NCI-H524 treated with DMSO at 0.1 percent for 48 hours (cell line): ENCODE measurements around the gene VAMP3.
A peak's percentile ranks its signal among the peaks of the same experiment; 100 is the strongest.

ENCODE experiments used
- DNase-seq: peaks from one replicate; lab custom pipeline; 2025; lab: John Stamatoyannopoulos, UW

The VAMP3 gene, protein sequence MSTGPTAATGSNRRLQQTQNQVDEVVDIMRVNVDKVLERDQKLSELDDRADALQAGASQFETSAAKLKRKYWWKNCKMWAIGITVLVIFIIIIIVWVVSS

DNA sequence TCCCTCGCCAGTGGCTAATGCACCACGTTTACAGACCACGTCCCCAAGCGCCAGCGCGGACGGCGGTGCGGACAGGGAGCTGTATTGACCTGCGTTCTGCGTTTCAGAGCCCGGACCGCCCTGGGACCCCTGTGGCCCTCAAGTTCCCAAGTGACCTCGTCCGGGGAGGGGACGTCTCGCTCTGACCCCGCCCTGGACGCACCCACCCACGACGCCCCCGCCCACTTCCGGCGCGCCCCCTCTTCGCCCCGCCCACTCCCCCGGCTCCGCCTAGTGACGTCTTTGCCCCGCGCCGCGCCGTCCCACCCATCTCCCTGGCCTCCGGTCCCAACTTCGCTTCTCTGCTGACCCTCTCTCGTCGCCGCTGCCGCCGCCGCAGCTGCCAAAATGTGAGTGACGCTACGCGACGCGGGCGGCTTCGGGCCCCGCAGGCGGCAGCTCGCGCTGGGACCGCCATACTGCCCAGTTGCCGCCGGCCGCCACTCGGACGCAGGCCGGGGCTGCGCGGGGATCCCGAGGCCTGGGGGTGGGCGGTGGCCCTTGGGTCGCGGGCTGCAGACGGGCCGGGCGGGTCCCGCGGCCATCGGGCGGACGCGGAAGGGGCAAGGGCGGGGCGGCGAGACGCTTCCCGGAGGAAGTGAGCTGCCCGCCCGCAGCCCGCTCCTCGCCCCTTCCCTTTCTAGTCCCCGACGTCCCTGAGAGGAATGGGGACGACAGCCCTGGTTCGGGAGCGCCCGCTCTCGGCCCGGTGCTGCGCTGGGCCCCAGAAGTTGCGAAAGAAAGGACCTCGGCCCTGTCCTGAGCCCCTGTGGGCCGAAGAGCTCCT lies at the start of gene VAMP3:
VAMP3 (plus strand) TSS at position 300 of the 826 bp plus-strand sequence; CDS start at position 388, 88 bp downstream.
- no peak for DNase-seq

DNA sequence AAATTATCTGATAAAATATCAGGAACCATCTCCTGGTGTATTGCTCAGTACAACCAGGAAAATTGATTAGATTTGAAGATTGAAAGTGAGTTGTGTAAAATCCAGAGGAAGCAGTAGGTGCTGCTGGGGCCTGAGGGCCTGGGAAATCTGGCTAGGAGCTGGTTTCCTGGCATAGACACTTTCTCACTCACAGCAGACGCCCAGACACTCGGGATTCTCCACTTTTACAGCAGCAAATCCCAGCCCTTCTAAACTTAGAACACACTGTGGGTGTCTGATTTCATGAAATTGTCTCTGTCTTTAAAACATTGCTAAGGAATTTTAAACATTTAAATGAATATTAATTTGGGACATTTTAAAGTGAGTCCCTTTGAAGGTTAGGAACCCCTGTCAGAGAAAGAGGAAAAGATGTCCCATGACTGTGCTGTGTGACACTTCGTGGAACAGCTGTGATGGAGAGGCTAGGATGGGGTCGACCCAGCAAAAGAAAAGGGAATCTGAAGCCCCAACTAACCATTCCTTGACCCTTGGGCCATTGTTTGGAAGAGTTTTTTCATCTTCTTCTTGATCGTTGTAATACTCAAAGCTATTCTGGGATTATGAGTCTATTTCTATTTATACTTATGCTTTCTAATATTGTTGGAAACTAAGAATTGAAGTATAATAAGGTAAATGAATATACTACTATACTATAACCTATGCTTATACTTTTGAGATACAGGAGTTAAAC lies 49.0 kb upstream of the VAMP3 start:
- DNase-seq = no peak

DNA sequence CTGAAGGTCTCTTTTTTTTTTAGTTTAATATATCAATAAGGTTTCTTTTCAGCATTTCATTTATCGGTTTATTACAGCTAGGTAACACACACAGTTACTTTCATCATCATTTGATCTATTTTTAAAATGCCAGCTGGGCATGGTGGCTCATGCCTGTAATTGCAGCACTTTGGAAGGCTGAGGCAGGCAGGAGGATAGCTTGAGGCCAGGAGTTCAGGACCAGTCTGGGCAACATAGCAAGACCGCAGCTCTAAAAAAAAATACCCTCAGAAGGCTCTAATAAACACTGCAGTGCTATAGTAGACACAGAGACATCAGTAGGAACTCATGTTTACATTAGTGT lies 48.5 kb upstream of the VAMP3 start:
- no peak for DNase-seq

DNA sequence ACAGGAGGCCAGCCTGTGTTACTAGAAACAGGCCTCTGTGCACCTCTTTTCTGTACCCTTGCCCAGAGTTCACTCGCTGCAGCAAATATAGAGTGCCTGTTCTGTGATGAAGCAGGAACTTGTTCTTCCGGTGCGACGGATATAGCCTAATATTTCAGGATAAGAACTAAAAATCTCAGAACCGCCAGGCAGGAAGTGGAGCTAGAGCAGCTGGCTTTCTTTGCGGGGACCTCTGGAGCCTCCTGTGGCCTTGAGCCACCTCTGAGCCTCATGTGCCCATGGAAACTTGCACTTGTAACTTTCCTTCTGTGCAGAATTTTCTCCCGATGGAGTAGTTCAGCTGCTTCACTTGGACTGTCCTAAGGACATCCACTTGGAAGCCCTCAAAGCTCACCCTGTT lies 44.5 kb upstream of the VAMP3 start:
- no peak for DNase-seq

DNA sequence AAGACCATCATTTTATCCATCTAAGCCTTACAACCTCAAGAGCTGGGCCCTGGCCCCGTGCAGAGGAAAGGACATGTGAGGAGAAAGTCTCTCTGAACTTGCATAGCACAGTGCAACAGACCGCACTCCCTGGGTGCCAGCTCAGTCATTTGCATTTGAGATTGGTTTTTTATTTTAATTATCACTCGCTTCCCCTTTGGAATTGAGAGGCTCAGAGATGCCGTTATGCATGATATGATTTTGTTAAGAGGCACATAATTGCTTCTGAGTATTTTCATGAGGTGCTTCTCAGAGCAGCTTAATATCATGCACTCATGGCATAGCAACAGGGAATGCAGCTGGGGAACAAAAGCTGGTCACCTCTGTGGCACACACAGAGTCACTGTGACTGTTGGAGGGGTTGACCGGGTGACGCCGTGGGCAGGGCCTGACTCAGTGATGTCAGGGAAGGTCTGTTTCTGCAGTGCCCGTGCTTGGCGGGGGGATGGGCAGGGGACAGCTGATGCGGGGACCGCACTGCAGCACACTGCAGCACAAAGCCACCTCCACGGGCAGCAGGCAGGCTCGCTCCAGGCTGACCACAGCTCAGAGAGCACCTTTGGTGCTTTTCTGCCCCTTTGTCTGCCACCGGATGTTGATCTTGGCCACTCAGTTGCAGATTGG lies 43.2 kb upstream of the VAMP3 start:
- DNase-seq = no peak

DNA sequence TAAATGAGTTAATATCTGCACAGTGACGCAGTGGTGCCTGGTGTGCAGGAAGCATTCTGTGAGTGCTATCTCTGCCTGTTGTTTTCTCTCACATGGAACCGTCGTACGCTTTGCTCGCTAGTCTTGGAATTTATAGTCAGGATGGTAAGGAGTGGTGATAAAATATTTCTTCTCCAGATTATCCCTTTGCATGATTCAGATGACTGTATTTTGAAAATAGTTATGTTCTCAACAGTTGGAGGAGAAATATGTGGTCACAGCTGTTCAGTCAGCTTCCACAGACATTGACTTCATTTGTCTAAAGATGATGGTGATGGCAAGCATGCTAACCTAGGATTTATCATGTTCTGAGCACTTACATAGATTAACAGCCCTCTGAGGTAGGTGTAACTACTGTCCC lies 41.3 kb upstream of the VAMP3 start:
- DNase-seq = no peak

DNA sequence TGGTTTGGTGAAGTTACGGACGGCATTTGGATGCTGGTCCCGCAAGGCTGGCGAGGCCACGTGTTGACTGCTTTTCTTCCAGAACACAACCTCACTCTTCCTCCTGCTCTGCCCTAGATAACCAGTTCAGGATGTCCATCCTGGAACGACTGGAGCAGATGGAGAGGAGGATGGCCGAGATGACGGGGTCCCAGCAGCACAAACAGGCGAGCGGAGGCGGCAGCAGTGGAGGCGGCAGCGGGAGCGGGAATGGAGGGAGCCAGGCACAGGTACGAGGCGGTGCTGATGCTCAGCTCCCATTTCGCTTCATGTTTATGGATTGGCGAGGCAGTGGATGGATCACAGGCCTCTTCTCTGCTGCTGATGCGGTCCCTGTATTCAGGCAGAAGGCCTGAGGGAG lies 38.8 kb upstream of the VAMP3 start:
- no peak for DNase-seq

DNA sequence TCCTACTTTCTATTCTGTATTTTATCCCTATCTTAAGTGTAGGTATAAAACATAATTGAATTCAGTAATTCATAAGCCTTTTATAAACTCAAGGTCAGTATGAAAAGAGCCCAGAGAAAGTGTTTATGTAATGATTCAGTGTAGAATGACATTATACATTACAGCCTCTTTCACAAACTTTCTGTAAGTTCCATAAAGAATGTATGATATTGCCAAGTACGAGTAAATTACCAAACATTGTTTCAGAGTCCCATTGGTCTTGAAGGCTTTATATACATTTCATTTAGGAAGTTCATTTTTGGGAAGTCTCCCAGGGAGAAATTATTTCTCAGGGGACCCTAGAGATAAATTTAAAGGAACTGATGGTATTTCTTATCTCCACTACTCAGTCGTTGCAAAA lies 37.8 kb upstream of the VAMP3 start:
- DNase-seq = no peak

DNA sequence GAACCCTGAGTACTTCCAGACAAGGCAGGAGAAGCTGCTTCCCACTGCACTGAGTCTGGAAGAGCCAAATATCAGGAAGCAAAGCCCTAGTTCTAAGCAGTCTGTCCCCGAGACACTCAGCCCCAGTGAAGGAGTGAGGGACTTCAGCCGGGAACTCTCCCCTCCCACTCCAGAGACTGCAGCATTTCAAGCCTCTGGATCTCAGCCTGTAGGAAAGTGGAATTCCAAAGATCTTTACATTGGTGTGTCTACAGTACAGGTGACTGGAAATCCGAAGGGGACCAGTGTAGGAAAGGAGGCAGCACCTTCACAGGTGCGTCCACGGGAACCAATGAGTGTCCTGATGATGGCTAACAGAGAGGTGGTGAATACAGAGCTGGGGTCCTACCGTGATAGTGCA lies 33.1 kb upstream of the VAMP3 start:
- no peak for DNase-seq

DNA sequence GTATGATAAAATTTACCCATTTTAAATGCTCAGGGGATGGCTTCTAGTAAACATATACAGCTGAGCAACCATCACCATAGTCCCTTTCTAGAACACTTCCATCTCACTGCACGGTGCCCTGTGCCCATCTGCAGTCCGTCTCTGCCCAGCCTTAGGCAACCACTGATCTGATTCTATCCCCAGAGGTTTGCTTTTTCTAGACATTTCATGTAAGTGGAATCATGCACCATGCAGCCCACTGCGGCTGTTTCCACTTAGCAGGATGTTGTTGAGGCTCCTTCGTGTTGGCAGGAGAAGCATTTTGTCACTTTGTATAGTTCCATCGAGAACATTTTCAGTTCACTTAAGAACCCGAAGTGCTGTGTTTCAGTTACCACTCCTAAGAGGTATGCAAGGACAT lies 27.8 kb upstream of the VAMP3 start:
- no peak for DNase-seq

DNA sequence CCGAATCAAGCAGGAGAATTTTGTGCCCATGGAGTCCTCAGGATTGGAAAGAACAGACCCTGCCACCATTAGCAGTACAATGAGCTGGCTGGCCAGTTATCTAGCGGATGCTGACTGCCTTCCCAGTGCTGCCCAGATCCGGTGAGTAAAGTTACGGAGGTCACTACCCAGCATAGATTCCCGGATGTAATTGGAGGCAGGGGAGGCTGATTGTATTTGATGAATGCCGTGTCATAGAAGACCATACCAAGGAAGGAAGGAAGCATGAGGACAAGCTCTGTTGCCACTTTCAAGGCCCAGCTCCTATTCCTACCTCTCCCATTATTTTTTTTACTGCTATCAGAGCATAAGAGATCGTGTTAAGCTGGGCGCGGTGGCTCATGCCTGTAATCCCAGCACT lies 26.2 kb upstream of the VAMP3 start:
- DNase-seq = no peak

DNA sequence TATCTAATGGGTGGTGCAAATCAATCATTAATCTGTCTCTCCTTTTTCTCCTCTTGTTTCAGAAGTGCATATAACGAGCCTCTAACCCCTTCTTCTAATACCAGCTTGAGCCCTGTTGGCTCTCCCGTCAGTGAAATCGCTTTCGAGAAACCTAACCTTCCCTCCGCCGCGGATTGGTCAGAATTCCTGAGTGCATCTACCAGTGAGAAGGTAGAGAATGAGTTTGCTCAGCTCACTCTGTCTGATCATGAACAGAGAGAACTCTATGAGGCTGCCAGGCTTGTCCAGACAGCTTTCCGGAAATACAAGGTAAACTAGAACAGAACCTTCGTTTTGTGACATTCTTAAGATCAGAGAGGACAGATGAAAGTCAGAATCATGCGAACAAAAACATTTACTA lies 25.3 kb upstream of the VAMP3 start:
- no peak for DNase-seq

DNA sequence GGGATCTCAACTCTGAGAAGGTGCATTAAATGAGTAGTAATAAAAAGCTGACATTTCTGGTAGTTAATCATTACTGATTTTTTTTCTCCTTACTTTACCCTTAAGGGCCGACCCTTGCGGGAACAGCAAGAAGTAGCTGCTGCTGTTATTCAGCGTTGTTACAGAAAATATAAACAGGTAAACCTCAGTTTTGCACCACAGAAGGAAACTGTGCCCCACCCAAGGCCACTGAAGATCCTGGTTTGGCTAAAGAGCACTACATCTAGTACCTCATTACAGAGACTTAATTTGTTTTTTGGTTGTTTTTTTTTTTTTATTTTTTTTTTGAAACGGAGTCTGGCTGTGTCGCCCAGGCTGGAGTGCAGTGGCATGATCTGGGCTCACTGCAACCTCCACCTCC lies 23.5 kb upstream of the VAMP3 start:
- no peak for DNase-seq

DNA sequence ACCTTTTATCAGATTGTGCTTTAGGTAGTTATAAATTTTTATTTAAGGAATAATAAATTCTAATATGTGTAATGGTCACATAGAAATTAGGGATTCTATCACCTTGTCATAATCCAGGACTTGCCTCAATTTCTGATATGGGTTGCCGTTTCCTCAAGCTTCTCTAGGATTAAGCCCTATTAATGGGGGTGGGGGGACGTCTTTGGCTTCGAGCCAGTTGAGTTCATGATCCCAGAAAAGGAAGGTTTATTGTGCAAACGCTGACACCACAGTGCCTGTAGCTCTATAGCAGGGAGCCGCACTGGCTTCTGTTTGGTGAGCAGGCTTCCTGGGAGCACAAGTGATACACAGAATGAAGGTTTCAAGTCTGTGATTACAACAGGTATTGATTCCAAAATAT lies 22.0 kb upstream of the VAMP3 start:
- no peak for DNase-seq

DNA sequence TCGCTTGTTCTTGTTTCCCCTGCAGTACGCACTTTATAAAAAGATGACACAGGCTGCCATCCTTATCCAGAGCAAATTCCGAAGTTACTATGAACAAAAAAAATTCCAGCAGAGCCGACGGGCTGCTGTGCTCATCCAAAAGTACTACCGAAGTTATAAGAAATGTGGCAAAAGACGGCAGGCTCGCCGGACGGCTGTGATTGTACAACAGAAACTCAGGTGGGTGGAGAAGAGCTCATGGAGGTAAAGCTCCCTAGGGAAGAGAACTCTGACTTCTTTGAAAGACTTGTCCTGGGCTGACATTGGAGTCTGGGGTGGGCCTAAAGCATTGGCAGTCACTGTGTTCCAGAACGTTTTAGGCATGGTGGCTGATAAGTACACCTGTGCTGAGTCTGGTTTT lies 19.9 kb upstream of the VAMP3 start:
- DNase-seq = no peak

DNA sequence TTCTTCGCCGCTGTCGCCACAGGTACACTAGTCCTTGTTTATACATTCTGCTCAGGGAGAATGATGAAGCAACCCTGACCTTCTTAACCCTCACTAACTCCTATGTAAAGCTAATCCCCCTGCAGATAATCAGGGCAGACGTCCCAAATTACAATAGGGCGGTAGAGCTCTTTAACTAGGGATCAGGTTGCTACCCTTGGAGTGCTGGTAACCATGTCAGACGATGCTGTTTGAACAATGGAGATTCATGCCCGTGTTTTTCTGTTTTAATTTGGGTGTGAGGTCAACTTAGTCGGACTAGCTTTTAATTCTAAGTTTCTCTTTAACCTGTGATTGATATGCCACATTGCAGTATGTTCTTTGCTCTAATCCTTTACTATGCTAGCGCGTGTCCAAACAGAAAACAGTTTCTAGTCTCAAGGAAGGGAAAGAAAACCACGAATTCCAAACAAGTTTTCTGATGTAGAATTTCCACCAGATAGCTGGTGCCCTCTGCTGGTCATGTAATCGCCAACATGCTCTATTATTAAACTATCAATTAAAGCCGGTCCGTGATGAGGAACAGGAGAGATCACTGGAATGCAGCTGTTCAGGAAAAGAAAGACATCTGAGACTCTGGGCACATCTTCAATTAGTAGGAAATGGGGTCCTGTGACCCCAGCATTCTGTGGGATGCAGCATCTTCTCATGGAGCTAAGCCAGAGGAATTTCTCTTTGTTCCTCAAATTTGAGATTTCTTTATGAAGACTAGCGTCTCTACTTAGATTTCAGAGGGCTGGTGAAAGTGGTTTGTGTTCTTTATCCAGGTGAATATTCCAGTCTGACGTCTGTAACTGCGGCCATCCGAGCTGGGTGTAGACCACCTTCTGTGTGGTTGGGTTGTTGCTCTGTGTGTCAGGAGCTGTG lies 18.3 kb upstream of the VAMP3 start:
- DNase-seq = peak; percentile 73

DNA sequence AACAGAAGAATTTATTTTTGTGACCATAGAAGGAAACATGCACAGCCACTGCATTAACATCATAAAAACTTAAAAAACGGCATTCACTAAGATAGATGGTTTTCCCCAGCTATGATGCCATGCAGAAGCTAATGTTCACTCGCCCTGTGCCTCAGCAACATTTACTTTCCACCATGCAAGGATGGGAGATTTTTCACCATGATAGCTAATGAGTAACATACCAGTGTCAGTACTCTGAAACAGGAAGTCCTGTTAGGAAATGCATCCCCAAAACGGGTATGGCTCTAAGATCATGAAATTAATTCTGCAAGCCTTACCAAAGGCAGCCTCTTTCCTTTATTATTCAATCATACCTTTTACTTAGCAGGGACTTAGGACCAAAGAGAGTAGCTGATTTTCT lies 17.5 kb upstream of the VAMP3 start:
- DNase-seq = no peak

DNA sequence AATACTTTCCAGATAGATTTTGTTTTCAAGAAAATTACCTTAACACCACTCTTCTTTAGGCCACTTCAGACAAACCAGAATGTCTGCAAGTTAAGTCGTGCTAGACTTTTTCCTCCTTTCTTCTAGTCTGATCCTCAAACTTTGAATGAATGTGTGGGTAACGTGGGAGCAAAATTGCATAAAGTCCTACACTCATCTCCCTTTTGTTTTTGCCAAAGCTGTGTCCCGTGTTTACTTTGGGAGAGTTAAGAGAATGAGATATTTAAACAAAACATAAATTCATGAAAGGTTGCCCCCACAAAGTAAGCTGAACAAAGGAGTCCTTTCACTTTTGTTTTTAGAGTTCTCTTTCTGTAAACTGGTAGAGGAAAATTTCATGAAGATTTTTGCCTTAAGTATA lies 16.9 kb upstream of the VAMP3 start:
- no peak for DNase-seq

DNA sequence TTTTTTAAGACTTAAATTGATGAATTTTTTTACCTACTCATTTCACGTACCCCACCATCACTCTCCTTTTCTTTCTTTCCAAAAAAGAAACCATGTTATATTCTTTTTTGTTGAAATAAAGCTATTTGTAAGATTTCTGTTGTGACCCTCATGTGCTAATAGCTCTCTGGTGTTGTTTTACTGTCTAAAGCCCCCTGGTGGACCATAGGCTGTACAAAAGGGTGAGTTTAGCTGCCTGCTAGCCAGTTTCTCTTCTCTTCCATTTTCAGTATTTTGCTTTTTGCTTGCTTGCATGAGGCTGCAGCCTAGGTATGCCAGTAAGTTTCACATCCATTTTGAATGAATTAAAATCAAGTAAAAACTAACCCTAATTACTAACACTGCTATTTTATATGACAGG lies 15.6 kb upstream of the VAMP3 start:
- no peak for DNase-seq

DNA sequence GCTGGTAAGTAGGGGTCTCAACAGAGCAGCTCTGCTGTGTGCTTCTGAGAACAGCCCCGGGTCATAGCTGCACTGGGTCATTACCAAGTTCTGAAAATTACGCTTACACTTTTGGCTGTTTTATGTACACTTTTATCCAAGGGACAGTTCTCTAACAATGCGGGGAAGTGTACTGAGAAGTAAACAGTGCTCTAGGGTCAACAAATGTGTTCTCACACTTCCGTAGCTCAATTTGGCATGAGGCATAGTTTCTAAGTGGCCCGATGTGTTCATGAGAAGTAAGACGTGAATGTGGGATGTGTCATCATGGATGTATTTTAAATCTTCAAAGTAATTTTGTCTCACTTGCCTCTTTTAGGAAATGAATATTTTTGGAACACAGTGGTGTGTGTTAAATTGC lies 10.9 kb upstream of the VAMP3 start:
- no peak for DNase-seq

DNA sequence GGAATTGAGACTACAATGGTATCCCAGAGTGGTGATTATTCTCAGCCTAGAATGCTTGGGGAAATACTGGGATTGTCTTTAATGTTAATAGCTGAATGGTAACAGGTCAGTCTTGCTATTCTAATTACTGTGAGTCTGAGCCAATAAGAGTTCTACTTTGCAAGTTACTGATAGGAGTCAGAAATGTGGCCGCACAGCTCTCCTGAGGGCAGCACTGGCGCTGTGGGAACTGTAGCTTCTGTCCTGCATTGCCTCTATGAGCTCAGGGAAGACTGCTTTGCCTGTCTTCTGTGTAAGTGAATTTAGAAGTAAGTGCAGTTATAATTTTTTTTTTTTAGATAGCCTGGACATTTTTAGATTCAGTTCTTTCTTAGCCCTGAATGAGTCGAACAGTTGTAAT lies 10.0 kb upstream of the VAMP3 start:
- no peak for DNase-seq

DNA sequence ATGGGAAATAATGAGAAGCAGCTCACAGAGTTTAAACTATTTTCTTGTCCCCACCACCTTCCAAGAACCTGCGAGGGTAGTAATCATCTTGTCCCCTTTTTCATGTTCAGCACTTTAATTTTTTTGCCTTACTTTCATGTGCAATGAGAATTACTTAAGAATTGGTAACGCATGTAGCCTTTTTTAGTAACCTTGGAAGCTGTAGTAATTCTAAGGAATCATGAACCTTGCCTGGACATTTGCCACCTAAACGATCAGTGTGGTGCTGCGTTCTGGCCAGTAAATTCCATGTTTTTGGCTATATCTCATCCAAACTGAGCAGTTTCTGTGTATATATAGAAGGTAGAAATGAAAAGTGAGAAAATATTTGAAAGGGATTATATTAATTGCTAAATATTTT lies 3.9 kb upstream of the VAMP3 start:
- DNase-seq = no peak
